ENCODE results near the gene C5orf15.

C5orf15 gene

GRCh38 chr5:133906303-133906702 lies 62.1 kb downstream of the C5orf15 start:
- no peak for TF ChIP-seq CTCF (IDR thresholded peaks at IDR 0.05; ENCODE audit: control insufficient read depth, insufficient read depth, low read depth, low read length, missing control alignments)
- no peak for DNase-seq (ENCODE audit: low read depth)
- no peak overlapping the region for H3K4me3 ChIP-seq (ENCODE audit: control insufficient read depth, low read depth, low read length)

Measured in AG09309 (cell line).